ENCODE results near the gene PCNT. TPM values are rescaled to one million over a fixed set of nuclear protein-coding genes. Genes with fewer than 3 reads are reported as not detected.

Gene PCNT
- total RNA-seq, 1 donor from 2014 or later = 53.3 TPM

DNA sequence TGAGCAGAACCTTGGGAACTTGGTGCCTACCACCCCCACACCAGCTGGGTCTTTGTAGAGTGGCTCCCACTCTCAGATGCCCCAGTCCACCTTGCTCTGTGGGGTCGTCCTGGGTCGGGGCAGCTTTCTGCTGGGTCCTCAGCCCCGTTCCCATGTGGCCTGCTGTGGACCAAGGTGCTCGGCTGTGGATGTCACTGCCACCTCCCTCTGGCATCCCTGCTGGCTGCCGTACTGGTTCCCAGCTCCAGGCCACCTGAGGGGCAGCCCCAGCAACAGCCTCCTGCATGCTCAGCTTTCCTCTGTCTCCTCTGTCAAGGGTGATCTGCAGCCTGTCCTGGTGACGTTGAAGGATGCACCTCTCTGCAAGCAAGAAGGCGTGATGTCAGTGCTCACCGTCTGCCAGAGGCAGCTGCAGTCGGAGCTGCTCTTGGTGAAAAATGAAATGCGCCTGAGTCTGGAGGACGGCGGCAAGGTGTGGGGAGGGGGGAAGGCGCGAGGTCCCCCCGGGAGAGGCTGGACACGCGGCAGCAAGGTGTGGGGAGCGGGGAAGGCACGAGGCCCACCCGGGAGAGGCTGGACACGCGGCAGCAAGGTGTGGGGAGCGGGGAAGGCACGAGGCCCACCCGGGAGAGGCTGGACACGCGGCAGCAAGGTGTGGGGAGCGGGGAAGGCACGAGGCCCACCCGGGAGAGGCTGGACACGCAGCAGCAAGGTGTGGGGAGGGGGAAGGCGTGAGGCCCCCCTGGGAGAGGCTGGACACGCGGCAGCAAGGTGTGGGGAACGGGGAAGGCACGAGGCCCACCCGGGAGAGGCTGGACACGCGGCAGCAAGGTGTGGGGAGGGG lies 88.8 kb downstream of the PCNT start:
- Mint-ChIP-seq H3K36me3 (ENCODE audit: insufficient read depth) (peaks cover 4% of the 10 kb centered on the region), H3K4me1 (ENCODE audit: low read depth) (no peaks in the 10 kb centered on the region), H3K4me3 (ENCODE audit: low read depth) (no peak overlapping the region), H3K27ac (no peak overlapping the region), H3K27me3 (no peaks in the 10 kb centered on the region), H3K9me3 (ENCODE audit: low read depth) (no peaks in the 10 kb centered on the region)
- no peak for DNase-seq (ENCODE audit: low spot score, unreplicated experiment)
- TF ChIP-seq, protein P1, sequence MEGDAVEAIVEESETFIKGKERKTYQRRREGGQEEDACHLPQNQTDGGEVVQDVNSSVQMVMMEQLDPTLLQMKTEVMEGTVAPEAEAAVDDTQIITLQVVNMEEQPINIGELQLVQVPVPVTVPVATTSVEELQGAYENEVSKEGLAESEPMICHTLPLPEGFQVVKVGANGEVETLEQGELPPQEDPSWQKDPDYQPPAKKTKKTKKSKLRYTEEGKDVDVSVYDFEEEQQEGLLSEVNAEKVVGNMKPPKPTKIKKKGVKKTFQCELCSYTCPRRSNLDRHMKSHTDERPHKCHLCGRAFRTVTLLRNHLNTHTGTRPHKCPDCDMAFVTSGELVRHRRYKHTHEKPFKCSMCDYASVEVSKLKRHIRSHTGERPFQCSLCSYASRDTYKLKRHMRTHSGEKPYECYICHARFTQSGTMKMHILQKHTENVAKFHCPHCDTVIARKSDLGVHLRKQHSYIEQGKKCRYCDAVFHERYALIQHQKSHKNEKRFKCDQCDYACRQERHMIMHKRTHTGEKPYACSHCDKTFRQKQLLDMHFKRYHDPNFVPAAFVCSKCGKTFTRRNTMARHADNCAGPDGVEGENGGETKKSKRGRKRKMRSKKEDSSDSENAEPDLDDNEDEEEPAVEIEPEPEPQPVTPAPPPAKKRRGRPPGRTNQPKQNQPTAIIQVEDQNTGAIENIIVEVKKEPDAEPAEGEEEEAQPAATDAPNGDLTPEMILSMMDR (IDR thresholded peaks at IDR 0.05; ENCODE audit: unreplicated experiment) = no peak

DNA sequence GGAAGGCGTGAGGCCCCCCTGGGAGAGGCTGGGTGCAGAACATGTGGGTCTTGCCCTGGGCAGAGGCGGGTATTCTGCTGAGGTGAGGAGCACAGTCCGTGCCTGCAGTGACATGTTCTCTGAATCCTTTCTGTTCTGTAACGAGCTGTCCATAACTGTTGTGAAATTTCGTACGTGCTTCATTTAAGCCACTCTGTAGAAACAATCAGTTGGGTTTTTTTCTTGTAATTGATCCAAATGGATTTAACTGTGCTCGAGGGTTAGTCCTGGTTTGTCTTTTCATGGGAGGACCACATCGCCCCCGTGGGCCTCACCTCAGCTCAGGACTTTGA lies 89.4 kb downstream of the PCNT start:
- TF ChIP-seq, protein P1 (IDR thresholded peaks at IDR 0.05; ENCODE audit: unreplicated experiment) = no peak
- no peaks in the 10 kb centered on the region for H3K9me3 Mint-ChIP-seq (ENCODE audit: low read depth)
- no peaks in the 10 kb centered on the region for H3K27me3 Mint-ChIP-seq
- no peak for DNase-seq (ENCODE audit: low spot score, unreplicated experiment)
- no peaks in the 10 kb centered on the region for H3K4me1 Mint-ChIP-seq (ENCODE audit: low read depth)
- H3K4me3 Mint-ChIP-seq (ENCODE audit: low read depth) = no peak overlapping the region
- peaks cover 6% of the 10 kb centered on the region for H3K36me3 Mint-ChIP-seq (ENCODE audit: insufficient read depth)
- H3K27ac Mint-ChIP-seq = no peak overlapping the region

DNA sequence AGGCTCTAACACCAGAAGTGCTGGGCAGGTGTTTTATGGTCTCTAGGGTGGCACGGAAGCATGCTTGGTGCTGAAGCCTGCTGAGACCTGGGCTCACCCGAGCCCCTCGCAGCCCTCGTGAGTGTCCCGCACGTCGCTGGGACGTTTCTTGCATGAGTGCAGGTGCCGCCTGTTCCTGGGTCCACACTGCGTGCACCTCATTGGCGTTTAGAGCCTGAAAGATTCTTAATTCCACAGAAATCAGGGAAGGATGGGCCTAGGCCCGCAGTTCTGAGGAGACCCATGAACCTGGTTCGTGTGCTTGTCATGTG lies 91.0 kb downstream of the PCNT start:
- H3K9me3 Mint-ChIP-seq (ENCODE audit: low read depth) = no peaks in the 10 kb centered on the region
- no peak overlapping the region for H3K4me3 Mint-ChIP-seq (ENCODE audit: low read depth)
- H3K4me1 Mint-ChIP-seq (ENCODE audit: low read depth) = no peaks in the 10 kb centered on the region
- no peaks in the 10 kb centered on the region for H3K27me3 Mint-ChIP-seq
- peaks cover 9% of the 10 kb centered on the region for H3K36me3 Mint-ChIP-seq (ENCODE audit: insufficient read depth)
- DNase-seq (ENCODE audit: low spot score, unreplicated experiment) = no peak
- peak overlapping the region; percentile 71 for H3K27ac Mint-ChIP-seq
- TF ChIP-seq, protein P1 (IDR thresholded peaks at IDR 0.05; ENCODE audit: unreplicated experiment) = no peak

DNA sequence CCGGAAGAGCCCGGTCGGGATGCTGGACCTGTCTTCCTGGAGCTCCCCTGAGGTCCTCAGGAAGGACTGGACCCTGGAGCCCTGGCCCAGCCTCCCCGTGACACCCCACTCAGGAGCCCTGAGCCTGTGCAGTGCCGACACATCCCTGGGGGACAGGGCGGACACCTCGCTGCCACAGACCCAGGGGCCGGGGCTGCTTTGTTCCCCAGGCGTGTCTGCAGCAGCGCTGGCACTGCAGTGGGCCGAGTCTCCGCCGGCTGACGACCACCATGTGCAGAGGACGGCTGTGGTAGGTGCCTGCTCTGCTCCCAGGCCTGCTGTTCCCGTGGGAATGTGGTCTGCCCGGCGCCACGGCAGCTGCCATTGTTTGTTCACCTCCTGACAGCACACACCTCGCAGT lies 92.6 kb downstream of the PCNT start:
- TF ChIP-seq, protein P1 (IDR thresholded peaks at IDR 0.05; ENCODE audit: unreplicated experiment) = no peak
- Mint-ChIP-seq H3K36me3 (ENCODE audit: insufficient read depth) (peaks cover 8% of the 10 kb centered on the region), H3K4me1 (ENCODE audit: low read depth) (no peaks in the 10 kb centered on the region), H3K9me3 (ENCODE audit: low read depth) (no peaks in the 10 kb centered on the region), H3K27ac (no peak overlapping the region), H3K27me3 (no peaks in the 10 kb centered on the region), H3K4me3 (ENCODE audit: low read depth) (no peak overlapping the region)
- no peak for DNase-seq (ENCODE audit: low spot score, unreplicated experiment)

DNA sequence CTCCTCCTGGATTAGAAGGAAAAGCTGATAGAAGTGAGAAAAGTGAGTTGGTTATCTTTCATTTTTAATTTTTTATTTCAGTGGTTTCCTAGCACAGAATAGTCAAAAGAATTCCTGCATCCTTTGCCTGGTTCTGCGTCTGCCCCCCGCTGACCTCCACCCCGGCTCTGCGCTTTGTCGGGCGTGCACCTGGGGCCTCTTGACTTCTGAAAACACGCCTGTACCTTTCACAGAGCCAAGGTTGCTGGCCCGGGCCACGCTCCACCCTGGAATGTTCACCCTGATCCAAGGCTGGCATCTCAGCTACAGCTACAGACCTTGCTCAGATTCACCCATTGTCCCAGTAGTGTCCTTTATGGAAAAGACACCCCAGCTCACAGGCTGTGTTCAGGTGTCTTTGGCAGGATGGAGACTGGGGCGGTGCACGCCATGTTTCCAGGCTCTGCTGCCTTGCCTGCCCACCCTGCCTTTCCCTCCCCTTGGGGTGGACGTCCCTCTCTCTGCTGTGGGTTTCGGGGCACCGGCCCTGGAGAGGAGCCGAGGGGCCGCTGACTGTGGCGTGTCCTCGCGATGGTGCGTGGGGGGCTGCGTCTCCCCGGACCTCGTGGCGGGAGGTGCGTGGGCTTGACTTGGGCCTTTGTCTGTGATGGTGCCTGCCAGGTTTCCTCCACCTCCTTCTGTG lies 94.5 kb downstream of the PCNT start:
- no peaks in the 10 kb centered on the region for H3K4me1 Mint-ChIP-seq (ENCODE audit: low read depth)
- H3K27ac Mint-ChIP-seq = no peak overlapping the region
- H3K27me3 Mint-ChIP-seq = no peaks in the 10 kb centered on the region
- no peak overlapping the region for H3K4me3 Mint-ChIP-seq (ENCODE audit: low read depth)
- TF ChIP-seq, protein P1 (IDR thresholded peaks at IDR 0.05; ENCODE audit: unreplicated experiment) = no peak
- no peak for DNase-seq (ENCODE audit: low spot score, unreplicated experiment)
- peaks cover 8% of the 10 kb centered on the region for H3K36me3 Mint-ChIP-seq (ENCODE audit: insufficient read depth)
- no peaks in the 10 kb centered on the region for H3K9me3 Mint-ChIP-seq (ENCODE audit: low read depth)
